Keratinocyte (primary cell): ENCODE data around the gene MIB2.

Source experiments
- CTCF ChIP-seq, 3 experiments: IDR thresholded peaks in 1 of 3; conservative IDR thresholded peaks in 1 of 3; optimal IDR thresholded peaks in 1 of 3; 2 replicates in 2 of 3; 3 replicates in 1 of 3; pipeline versions ENCODE3 to v1.5.1; 2011; ENCODE audit warnings: low read length in 3 of 3, mild to moderate bottlenecking in 3 of 3, moderate library complexity in 2 of 3, control low read depth in 1 of 3, inconsistent platforms in 1 of 3; ENCODE audit not compliant: insufficient read depth in 2 of 3; ENCODE audit errors: extremely low read depth in 1 of 3
- EZH2 ChIP-seq: IDR thresholded peaks from one replicate; pipeline ENCODE4 v1.6.1; 2012; ENCODE audit warnings: inconsistent platforms, mild to moderate bottlenecking, low read length, moderate library complexity

GRCh38 chr1:1614204-1614953 lies 921 bp upstream of the MIB2 start:
- TF ChIP-seq CTCF (optimal IDR thresholded peaks at IDR 0.05 in 1 of 3, IDR thresholded peaks at IDR 0.05 in 1 of 3, conservative IDR thresholded peaks at IDR 0.05 in 1 of 3; ENCODE audit: extremely low read depth in 1 of 3, insufficient read depth in 2 of 3, low read length in 3 of 3): no peak
- no peak for TF ChIP-seq EZH2
